Ovary (tissue), 9 donors: ENCODE results near the gene ANKIB1. TPM values are rescaled to one million over a fixed set of nuclear protein-coding genes. Genes with fewer than 3 reads are reported as not detected.

ENCODE experiments used
- DNase-seq, 5 donors: peaks; one replicate each; pipeline ENCODE4 v3.0.0-alpha.2; 2019 to 2020
- H3K27ac ChIP-seq, 2 donors: fragments of 200-600 bp; one replicate each; pipeline versions ENCODE4 v1.5.1 to v1.8.0; 2019 to 2022
- H3K27me3 ChIP-seq: fragments of 200-600 bp; one replicate; pipeline ENCODE4 v1.8.0; 2022
- H3K36me3 ChIP-seq: fragments of 200-600 bp; sonication (generic); one replicate; pipeline ENCODE4 v1.5.1; 2019
- H3K4me1 ChIP-seq: one replicate; pipeline ENCODE4 v1.8.1; 2013; ENCODE audit warnings: mild to moderate bottlenecking, moderate library complexity; ENCODE audit not compliant: insufficient read depth
- H3K4me3 ChIP-seq: fragments of 200-600 bp; sonication (generic); one replicate; pipeline ENCODE4 v1.5.1; 2017
- H3K9me3 ChIP-seq, 2 donors: fragments of 200-600 bp in 1 of 2; sonication (generic) in 1 of 2; one replicate each; pipeline versions ENCODE4 v1.5.1 to v1.8.1; 2013 to 2019; ENCODE audit warnings: mild to moderate bottlenecking in 1 of 2, moderate library complexity in 1 of 2
- CTCF ChIP-seq, 3 donors: fragments of 450-650 bp in 2 of 3; fragments of 200-600 bp in 1 of 3; IDR thresholded peaks; one replicate each; pipeline versions ENCODE4 v1.5.1 to v1.8.0; 2016 to 2022; ENCODE audit warnings: antibody characterized with exemption in 3 of 3, mild to moderate bottlenecking in 1 of 3
- EP300 ChIP-seq: sonication (generic); formaldehyde crosslinking; IDR thresholded peaks from one replicate; pipeline ENCODE4 v1.6.1; 2017; ENCODE audit warnings: antibody characterized with exemption
- POLR2A ChIP-seq: fragments of 450-650 bp; IDR thresholded peaks from one replicate; pipeline ENCODE4 v1.6.1; 2017; ENCODE audit warnings: antibody characterized with exemption, mild to moderate bottlenecking, moderate library complexity
- WGBS, 3 donors: extraction: QIAGEN DNeasy Blood & Tissue Kit in 1 of 3; methylation state at CpG; one replicate each; pipeline versions ENCODE4 v1.1.5 to v1.1.7; 2013 to 2017; 5-methylcytosine and 5-hydroxymethylcytosine counted together
- intact Hi-C, 4 donors: fragments of 100-400 bp; cut with DNase I; formaldehyde crosslinking; loops; one replicate each; pipeline versions ENCODE4 v1.11.0 to v1.15.1; 2022 to 2023
- polyA plus RNA-seq, 2 donors: library from polyadenylated mRNA; stranded (reverse); fragments of 200-250 nt in 1 of 2; fragments of 350-450 nt in 1 of 2; fragmentation: Illumina TruSeq in 1 of 2; extraction: RNeasy Lipid Tissue Mini Kit (QIAGEN cat#74804) in 1 of 2; gene quantifications; one replicate each; pipeline ENCODE4 v1.2.3, GENCODE V29; 2013 to 2014
- total RNA-seq, 7 donors: library from RNA; depleted of rRNA in 2 of 7; stranded (reverse); fragments of >200 nt in 2 of 7; fragmentation: NEBNext Ultra II Directional in 3 of 7; extraction: Animal tissue kit (Norgen Biotek cat#: 25700) in 3 of 7; gene quantifications; one replicate each; pipeline versions ENCODE4 v1.1.0 to v1.2.4, GENCODE V29; 2016 to 2023
- donor health status: DM: no; HTN: no; CAD: no; lungs with moderate emphysema.
- donor health status: DM: no; HTN: no; CAD: no.
- donor health status: Bipolar disorder and iron deficiency.
- donor health status: DM: yes; HTN: yes; CAD: no.
- donor health status: DM: no; HTN: no; CAD: no.
- donor health status: DM: yes; HTN: yes; CAD: no.

ANKIB1 gene
- total and polyA plus RNA-seq, 9 donors: 11.3 to 83.1 (median 60.1) TPM

DNA sequence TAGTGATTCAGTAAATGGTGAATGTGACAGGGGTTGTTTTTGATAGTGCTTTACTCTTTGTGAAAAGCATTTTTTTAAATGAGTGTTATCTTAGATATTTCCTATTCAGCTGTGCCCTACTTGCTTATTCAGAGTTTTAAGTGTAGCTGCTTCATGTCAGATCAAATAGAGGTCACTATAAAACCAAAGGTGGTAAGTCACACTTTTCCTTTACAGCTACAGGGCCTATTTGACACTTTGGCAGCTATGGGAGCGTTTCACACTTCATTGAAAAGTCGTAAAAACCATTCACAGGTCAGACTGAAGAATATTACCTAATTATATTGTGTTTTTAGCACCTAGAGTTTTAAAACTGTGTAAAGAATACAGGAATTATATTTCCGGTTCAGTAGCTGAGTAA, 67.3 kb downstream of the ANKIB1 start:
- 94 to 97% (median 95%) methylated on average over 3 of the region's 3 CpGs for WGBS, 3 donors
- intact Hi-C loops: no loop called here
- H3K4me1 ChIP-seq: no peaks in the 10 kb centered on the region
- no peak for DNase-seq
- H3K27me3 ChIP-seq: no peaks in the 10 kb centered on the region
- no peaks in the 10 kb centered on the region for H3K36me3 ChIP-seq
- TF ChIP-seq POLR2A: no peak
- no peak for TF ChIP-seq CTCF (IDR thresholded peaks at IDR 0.05)
- no peak for TF ChIP-seq EP300
- no peak overlapping the region for H3K27ac ChIP-seq
- no peak overlapping the region for H3K4me3 ChIP-seq
- H3K9me3 ChIP-seq: no peaks in the 10 kb centered on the region

- Histone ChIP-seq H3K27ac (no peak overlapping the region), H3K36me3 (no peaks in the 10 kb centered on the region), H3K4me3 (no peak overlapping the region), H3K27me3 (no peaks in the 10 kb centered on the region), H3K4me1 (no peaks in the 10 kb centered on the region), H3K9me3 (no peaks in the 10 kb centered on the region)
- DNase-seq: no peak
- 78 to 90% (median 89%) methylated on average over 3 of the region's 3 CpGs for WGBS, 3 donors
- TF ChIP-seq EP300 (no peak), CTCF (IDR thresholded peaks at IDR 0.05) (no peak), POLR2A (no peak)
- intact Hi-C loops: no loop called here
Measured at GRCh38 chr7:92319243-92319642, 73.5 kb downstream of the ANKIB1 start.

GRCh38 chr7:92325173-92325572, 79.4 kb downstream of the ANKIB1 start:
- intact Hi-C loops: no loop called here
- WGBS, 3 donors: 0 to 10% (median 9%) methylated on average over 1 of the region's 1 CpG
- TF ChIP-seq EP300: no peak
- TF ChIP-seq POLR2A: no peak
- no peak for TF ChIP-seq CTCF (IDR thresholded peaks at IDR 0.05)

DNA sequence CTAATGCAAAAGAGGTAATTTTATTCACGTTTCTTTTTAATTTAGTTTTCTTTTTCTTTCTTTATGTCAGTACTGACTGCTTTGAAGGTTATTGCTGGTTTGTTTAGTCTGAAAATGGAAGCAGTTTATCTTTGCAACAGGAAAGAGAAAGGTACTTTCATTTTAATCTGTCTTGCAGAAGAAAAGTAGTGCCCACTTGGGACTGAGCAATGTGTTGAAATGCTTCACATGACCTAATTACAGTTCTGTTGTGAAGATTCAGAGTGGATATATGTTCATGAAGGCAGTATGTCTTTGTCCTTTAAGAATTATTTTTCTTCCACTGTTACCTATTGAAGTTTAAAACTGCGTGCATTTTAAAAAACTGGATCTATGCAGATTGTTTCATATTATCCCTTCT, 80.1 kb downstream of the ANKIB1 start:
- WGBS, 3 donors: 34 to 58% (median 37%) methylated on average over 2 of the region's 2 CpGs
- no peak for TF ChIP-seq POLR2A
- intact Hi-C loops: no loop called here
- Histone ChIP-seq H3K9me3 (no peaks in the 10 kb centered on the region), H3K27ac (no peak overlapping the region), H3K27me3 (no peaks in the 10 kb centered on the region), H3K4me3 (no peak overlapping the region), H3K4me1 (no peaks in the 10 kb centered on the region), H3K36me3 (no peaks in the 10 kb centered on the region)
- no peak for DNase-seq

More at GRCh38 chr7:92325173-92325572, 79.4 kb downstream of the ANKIB1 start:
- no peak for DNase-seq
- Histone ChIP-seq H3K4me1 (no peaks in the 10 kb centered on the region), H3K27me3 (no peaks in the 10 kb centered on the region), H3K27ac (no peak overlapping the region), H3K4me3 (no peak overlapping the region), H3K36me3 (no peaks in the 10 kb centered on the region), H3K9me3 (no peaks in the 10 kb centered on the region)

GRCh38 chr7:92330835-92331438, 85.2 kb downstream of the ANKIB1 start:
- no peaks in the 10 kb centered on the region for H3K27me3 ChIP-seq
- TF ChIP-seq POLR2A (no peak), EP300 (no peak), CTCF (IDR thresholded peaks at IDR 0.05) (no peak)
- WGBS, 3 donors: 86 to 92% (median 90%) methylated on average over 4 of the region's 4 CpGs
- DNase-seq: no peak
- no peak overlapping the region for H3K4me3 ChIP-seq
- H3K27ac ChIP-seq: no peak overlapping the region
- no peaks in the 10 kb centered on the region for H3K4me1 ChIP-seq
- intact Hi-C loops: no loop called here
- no peaks in the 10 kb centered on the region for H3K36me3 ChIP-seq
- H3K9me3 ChIP-seq: no peaks in the 10 kb centered on the region
